K562 (cell line): ENCODE results near the gene KCNQ4. TPM values are rescaled to one million over a fixed set of nuclear protein-coding genes. Genes with fewer than 3 reads are reported as not detected.

Experiments
- ARHGAP35 ChIP-seq: fragments of 450-650 bp; IDR thresholded peaks from 2 replicates; pipeline ENCODE4 v1.6.1; 2018; ENCODE audit not compliant: partially characterized antibody
- BCOR ChIP-seq: fragments of 450-650 bp; IDR thresholded peaks from 2 replicates; pipeline ENCODE4 v1.6.1; 2016
- CBX3 ChIP-seq, 2 experiments: IDR thresholded peaks; 1 replicate in 1 of 2; 2 replicates in 1 of 2; pipeline ENCODE4 v1.6.1; 2012; ENCODE audit warnings: inconsistent platforms in 2 of 2, low read length in 2 of 2, borderline replicate concordance in 1 of 2, control low read depth in 1 of 2
- CC2D1A ChIP-seq: fragments of 450-650 bp; IDR thresholded peaks from 2 replicates; pipeline ENCODE4 v1.6.1; 2017; ENCODE audit warnings: mild to moderate bottlenecking
- CREB1 ChIP-seq, 2 experiments: sonication (generic) in 1 of 2; formaldehyde crosslinking in 1 of 2; IDR thresholded peaks; 2 replicates each; pipeline versions ENCODE4 v1.6.1 to v1.8.0; 2012 to 2022; ENCODE audit warnings: inconsistent platforms in 1 of 2, mild to moderate bottlenecking in 1 of 2, missing genetic modification reagents in 1 of 2, moderate library complexity in 1 of 2
- ETV6 ChIP-seq, 3 experiments: fragments of 150-350 bp in 1 of 3; sonication (generic) in 1 of 3; formaldehyde crosslinking in 1 of 3; IDR thresholded peaks; 2 replicates each; pipeline versions ENCODE4 v1.6.1 to v1.8.0; 2014 to 2022; ENCODE audit warnings: borderline replicate concordance in 2 of 3, low read depth in 2 of 3, antibody characterized with exemption in 1 of 3, low read length in 1 of 3, mild to moderate bottlenecking in 1 of 3, missing genetic modification reagents in 1 of 3
- HDAC3 ChIP-seq: fragments of 450-650 bp; IDR thresholded peaks from 2 replicates; pipeline ENCODE4 v1.6.1; 2018; ENCODE audit warnings: borderline replicate concordance, mild to moderate bottlenecking, moderate library complexity; ENCODE audit not compliant: partially characterized antibody
- HMG20B ChIP-seq: fragments of 250-450 bp; sonication (Bioruptor Pico); IDR thresholded peaks from 2 replicates; pipeline ENCODE4 v1.5.0; 2021; ENCODE audit warnings: mild to moderate bottlenecking
- KDM5B ChIP-seq: fragments of 200-600 bp; sonication (generic); IDR thresholded peaks from 2 replicates; pipeline ENCODE4 v1.6.1; 2012; ENCODE audit warnings: low read depth, mild to moderate bottlenecking, moderate library complexity, low read length, control low read depth, inconsistent platforms; ENCODE audit not compliant: insufficient replicate concordance
- LARP7 ChIP-seq: fragments of 450-650 bp; IDR thresholded peaks from 2 replicates; pipeline ENCODE4 v1.6.1; 2016
- RCOR1 ChIP-seq, 2 experiments: IDR thresholded peaks; 2 replicates each; pipeline ENCODE4 v1.6.1; 2012; ENCODE audit warnings: low read depth in 2 of 2, low read length in 2 of 2, borderline replicate concordance in 1 of 2, improper control_type of control experiment in 1 of 2
- SMARCA5 ChIP-seq: fragments of 450-650 bp; IDR thresholded peaks from 2 replicates; pipeline ENCODE4 v1.6.1; 2016
- SMARCE1 ChIP-seq: fragments of 450-650 bp; IDR thresholded peaks from 2 replicates; pipeline ENCODE4 v1.7.1; 2016; ENCODE audit warnings: mild to moderate bottlenecking
- polyA plus RNA-seq, 8 experiments: library from polyadenylated mRNA; depleted of rRNA in 4 of 8; stranded (reverse) in 5 of 8; unstranded in 3 of 8; fragments of >200 nt; fragmentation: Nextera tagmentation in 2 of 8; fragmentation: Illumina TruSeq in 1 of 8; extraction: Ambion mirVana in 2 of 8; extraction: Trizol in 1 of 8; gene quantifications; 2 replicates each; pipeline versions ENCODE4 v1.2.1 to v1.2.3, GENCODE V29; 2011 to 2014; ENCODE audit warnings: inconsistent platforms in 1 of 8, missing spikeins in 1 of 8
- total RNA-seq, 7 experiments: library from RNA; depleted of rRNA in 6 of 7; stranded (reverse); fragments of >200 nt in 6 of 7; fragmentation: Illumina TruSeq in 2 of 7; extraction: Trizol in 2 of 7; gene quantifications; 2 replicates each; pipeline versions ENCODE4 v1.2.1 to v1.2.3, GENCODE V29; 2011 to 2021; ENCODE audit warnings: low replicate concordance in 1 of 7
- TF ChIP-seq, protein P1 (sequence below): fragments of 450-650 bp; IDR thresholded peaks from 2 replicates; pipeline ENCODE4 v1.6.1; 2016; ENCODE audit warnings: antibody characterized with exemption
- TF ChIP-seq, protein P2 (sequence below): fragments of 250-450 bp; sonication (Bioruptor Pico); IDR thresholded peaks from 2 replicates; pipeline ENCODE4 v1.5.0; 2022; ENCODE audit warnings: mild to moderate bottlenecking

The KCNQ4 gene
- total and polyA plus RNA-seq, 9 of the 15 experiments (the other 6 are each of a cell fraction or from before 2014, with no cell fraction given), result 0.07 to 4.1 (median 0.79) TPM

DNA sequence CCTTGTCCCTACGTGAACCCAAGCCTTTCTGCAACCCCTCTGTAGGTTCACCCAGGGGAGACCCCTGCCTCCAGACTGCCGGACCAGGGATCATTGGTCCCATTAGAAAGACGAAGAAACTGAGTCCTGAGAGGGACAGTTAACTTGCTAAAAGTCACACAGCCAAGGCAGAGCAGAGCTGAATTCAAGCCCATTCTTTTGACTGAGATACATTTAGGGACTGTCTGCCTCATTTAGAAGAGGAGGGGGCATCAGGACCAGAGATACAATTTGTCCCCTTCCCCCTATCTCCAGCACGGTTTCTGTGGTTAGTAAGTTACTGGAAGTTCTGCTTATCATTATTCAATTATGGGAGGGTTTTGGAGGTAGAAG lies 19.1 kb downstream of the KCNQ4 start (continued):
- TF ChIP-seq SMARCE1 (peak; percentile 10; the same call in 1 of the 2 replicates), CBX3 (IDR thresholded peaks at IDR 0.05; ENCODE audit: borderline replicate concordance in 1 of 2, low read length in 2 of 2) (peak in 1 of 2 experiments; percentile 16; a peak in 1 of 3 replicates), ETV6 (IDR thresholded peaks at IDR 0.05; ENCODE audit: borderline replicate concordance in 1 of 2, low read depth in 2 of 2, low read length in 1 of 2) (no peak), ETV6 (CRISPR knock-in tag; IDR thresholded peaks at IDR 0.05; ENCODE audit: borderline replicate concordance) (no peak), CREB1 (IDR thresholded peaks at IDR 0.05) (no peak), CREB1 (CRISPR knock-in tag; IDR thresholded peaks at IDR 0.05) (no peak), HDAC3 (no peak), HMG20B (CRISPR knock-in tag) (no peak), RCOR1 (IDR thresholded peaks at IDR 0.05; ENCODE audit: borderline replicate concordance in 1 of 2, low read depth in 2 of 2, low read length in 2 of 2) (peak in 1 of 2 experiments; percentile 65; a peak in 1 of 4 replicates), ARHGAP35 (no peak), KDM5B (no peak), BCOR (peak; percentile 95), LARP7 (peak; percentile 85; the same call in 1 of the 2 replicates), CC2D1A (peak; percentile 64), SMARCA5 (peak; percentile 93)
- TF ChIP-seq, protein P1, sequence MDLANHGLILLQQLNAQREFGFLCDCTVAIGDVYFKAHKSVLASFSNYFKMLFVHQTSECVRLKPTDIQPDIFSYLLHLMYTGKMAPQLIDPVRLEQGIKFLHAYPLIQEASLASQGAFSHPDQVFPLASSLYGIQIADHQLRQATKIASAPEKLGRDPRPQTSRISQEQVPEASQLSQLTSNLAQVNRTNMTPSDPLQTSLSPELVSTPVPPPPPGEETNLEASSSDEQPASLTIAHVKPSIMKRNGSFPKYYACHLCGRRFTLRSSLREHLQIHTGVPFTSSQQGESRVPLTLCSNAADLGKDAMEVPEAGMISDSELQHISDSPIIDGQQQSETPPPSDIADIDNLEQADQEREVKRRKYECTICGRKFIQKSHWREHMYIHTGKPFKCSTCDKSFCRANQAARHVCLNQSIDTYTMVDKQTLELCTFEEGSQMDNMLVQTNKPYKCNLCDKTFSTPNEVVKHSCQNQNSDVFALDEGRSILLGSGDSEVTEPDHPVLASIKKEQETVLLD, result peak; percentile 47; the same call in 1 of the 2 replicates
- TF ChIP-seq, protein P2, sequence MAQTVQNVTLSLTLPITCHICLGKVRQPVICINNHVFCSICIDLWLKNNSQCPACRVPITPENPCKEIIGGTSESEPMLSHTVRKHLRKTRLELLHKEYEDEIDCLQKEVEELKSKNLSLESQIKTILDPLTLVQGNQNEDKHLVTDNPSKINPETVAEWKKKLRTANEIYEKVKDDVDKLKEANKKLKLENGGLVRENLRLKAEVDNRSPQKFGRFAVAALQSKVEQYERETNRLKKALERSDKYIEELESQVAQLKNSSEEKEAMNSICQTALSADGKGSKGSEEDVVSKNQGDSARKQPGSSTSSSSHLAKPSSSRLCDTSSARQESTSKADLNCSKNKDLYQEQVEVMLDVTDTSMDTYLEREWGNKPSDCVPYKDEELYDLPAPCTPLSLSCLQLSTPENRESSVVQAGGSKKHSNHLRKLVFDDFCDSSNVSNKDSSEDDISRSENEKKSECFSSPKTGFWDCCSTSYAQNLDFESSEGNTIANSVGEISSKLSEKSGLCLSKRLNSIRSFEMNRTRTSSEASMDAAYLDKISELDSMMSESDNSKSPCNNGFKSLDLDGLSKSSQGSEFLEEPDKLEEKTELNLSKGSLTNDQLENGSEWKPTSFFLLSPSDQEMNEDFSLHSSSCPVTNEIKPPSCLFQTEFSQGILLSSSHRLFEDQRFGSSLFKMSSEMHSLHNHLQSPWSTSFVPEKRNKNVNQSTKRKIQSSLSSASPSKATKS, result no peak
